T-helper 2 cell treated with Interferon-gamma antibody and Interleukin-4, amounts not matched to agents 5 μg/mL and 100 μg/mL, for 36 hours (primary cell): Measurements from ENCODE around the gene WWTR1.

Source experiments
- DNase-seq: peaks from one replicate; pipeline ENCODE4 v3.0.0; 2021; ENCODE audit warnings: low spot score
- H3K27ac Mint-ChIP-seq: one replicate; pipeline ENCODE4 v1.8.0; 2021; ENCODE audit warnings: mild to moderate bottlenecking, mixed read lengths
- H3K27me3 Mint-ChIP-seq: one replicate; pipeline ENCODE4 v1.8.0; 2021; ENCODE audit warnings: low read depth, mixed read lengths
- H3K36me3 Mint-ChIP-seq: one replicate; pipeline ENCODE4 v1.8.0; 2021; ENCODE audit warnings: low read depth, mixed read lengths
- H3K4me1 Mint-ChIP-seq: one replicate; pipeline ENCODE4 v1.8.0; 2021; ENCODE audit warnings: low read depth, mixed read lengths
- H3K4me3 Mint-ChIP-seq: one replicate; pipeline ENCODE4 v1.8.0; 2022; ENCODE audit warnings: mild to moderate bottlenecking, moderate library complexity, mixed read lengths
- H3K9me3 Mint-ChIP-seq: one replicate; pipeline ENCODE4 v1.8.0; 2021; ENCODE audit warnings: mixed read lengths

Gene WWTR1

GRCh38 chr3:149646181-149646766 lies 11.6 kb downstream of the WWTR1 start:
- Mint-ChIP-seq H3K9me3 (no peaks in the 10 kb centered on the region), H3K27me3 (peaks cover 14% of the 10 kb centered on the region), H3K4me3 (no peak overlapping the region), H3K4me1 (peaks cover 2% of the 10 kb centered on the region), H3K27ac (no peak overlapping the region), H3K36me3 (no peaks in the 10 kb centered on the region)
- no peak for DNase-seq

GRCh38 chr3:149643963-149644362 lies 13.9 kb downstream of the WWTR1 start:
- no peak for DNase-seq
- Mint-ChIP-seq H3K36me3 (no peaks in the 10 kb centered on the region), H3K4me1 (peaks cover 2% of the 10 kb centered on the region), H3K27ac (no peak overlapping the region), H3K4me3 (no peak overlapping the region), H3K27me3 (peaks cover 13% of the 10 kb centered on the region), H3K9me3 (no peaks in the 10 kb centered on the region)

GRCh38 chr3:149643482-149643798 lies 14.4 kb downstream of the WWTR1 start:
- H3K9me3 Mint-ChIP-seq: no peaks in the 10 kb centered on the region
- H3K27ac Mint-ChIP-seq: no peak overlapping the region
- peaks cover 2% of the 10 kb centered on the region for H3K4me1 Mint-ChIP-seq
- peaks cover 15% of the 10 kb centered on the region for H3K27me3 Mint-ChIP-seq
- no peak overlapping the region for H3K4me3 Mint-ChIP-seq
- no peak for DNase-seq
- no peaks in the 10 kb centered on the region for H3K36me3 Mint-ChIP-seq

GRCh38 chr3:149640976-149641728 lies 16.7 kb downstream of the WWTR1 start:
- Mint-ChIP-seq H3K4me3 (no peak overlapping the region), H3K27ac (no peak overlapping the region), H3K27me3 (peaks cover 13% of the 10 kb centered on the region), H3K4me1 (no peaks in the 10 kb centered on the region), H3K9me3 (no peaks in the 10 kb centered on the region), H3K36me3 (no peaks in the 10 kb centered on the region)
- DNase-seq: no peak

- H3K27me3 Mint-ChIP-seq: peaks cover 25% of the 10 kb centered on the region
- no peak overlapping the region for H3K4me3 Mint-ChIP-seq
- H3K9me3 Mint-ChIP-seq: no peaks in the 10 kb centered on the region
- no peaks in the 10 kb centered on the region for H3K4me1 Mint-ChIP-seq
- no peak overlapping the region for H3K27ac Mint-ChIP-seq
- DNase-seq: no peak
- H3K36me3 Mint-ChIP-seq: no peaks in the 10 kb centered on the region
Measured at GRCh38 chr3:149639093-149639486, 18.7 kb downstream of the WWTR1 start.

DNA sequence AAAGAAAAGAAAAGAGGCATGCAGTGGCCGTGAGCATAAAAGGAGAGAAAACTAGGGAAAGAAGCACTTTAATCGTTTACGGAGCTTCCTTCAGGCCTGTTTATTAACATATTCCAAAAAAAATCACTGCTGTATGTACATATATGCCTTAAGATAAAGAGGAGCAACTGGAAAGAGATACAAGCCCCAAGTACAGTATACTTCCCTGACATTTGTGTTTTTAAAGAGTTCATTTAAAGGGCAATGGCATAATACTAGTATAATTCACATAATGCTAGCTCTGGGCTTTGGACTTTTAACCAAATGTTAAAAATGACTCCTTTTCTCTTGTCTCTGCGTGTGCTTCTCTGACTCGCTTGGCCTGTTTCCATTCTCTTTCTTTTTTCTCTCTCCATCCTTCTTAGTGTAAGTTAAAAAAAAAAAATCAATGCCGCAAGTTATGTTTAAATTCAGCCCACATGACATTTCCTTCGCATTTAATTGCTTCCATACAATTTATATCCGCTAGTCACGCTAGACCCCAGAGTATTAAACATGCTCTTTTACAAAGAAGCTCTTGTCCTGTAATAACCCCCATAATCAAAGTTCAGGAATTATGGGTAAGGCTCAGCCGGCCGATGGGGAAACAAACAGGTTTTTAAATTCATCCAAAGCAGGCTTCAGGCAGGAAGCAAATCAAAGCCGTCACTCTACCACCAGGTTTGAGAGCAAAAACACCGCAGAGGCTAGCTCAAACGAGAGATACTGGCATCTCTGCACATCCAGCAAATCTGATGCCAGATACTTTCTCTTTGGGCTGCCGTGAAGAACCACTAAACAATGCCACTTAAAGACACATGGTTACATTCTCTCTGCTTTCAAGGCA lies 19.4 kb downstream of the WWTR1 start:
- no peak for DNase-seq
- Mint-ChIP-seq H3K4me1 (no peaks in the 10 kb centered on the region), H3K9me3 (no peaks in the 10 kb centered on the region), H3K27ac (no peak overlapping the region), H3K4me3 (no peak overlapping the region), H3K27me3 (peaks cover 27% of the 10 kb centered on the region), H3K36me3 (no peaks in the 10 kb centered on the region)

DNA sequence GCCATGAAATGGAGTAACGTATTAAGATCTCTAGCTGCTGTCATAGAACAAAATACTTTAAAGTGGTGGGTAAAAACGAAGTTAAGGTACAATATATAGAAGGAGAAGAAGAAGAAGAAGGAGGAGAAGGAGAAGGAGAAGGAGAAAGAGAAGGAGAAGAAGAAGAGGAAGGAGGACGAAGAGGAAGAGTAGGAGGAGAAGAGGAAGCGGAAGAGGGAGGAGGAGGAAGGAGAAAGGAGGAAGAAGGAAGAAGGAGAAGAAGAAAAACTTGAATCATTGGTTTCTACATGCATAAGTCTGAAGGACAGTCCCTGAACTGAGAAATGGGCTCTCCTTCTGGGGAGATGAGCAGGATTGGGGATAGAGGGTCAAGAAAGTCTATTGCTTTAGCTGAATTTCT lies 22.4 kb downstream of the WWTR1 start:
- no peaks in the 10 kb centered on the region for H3K4me1 Mint-ChIP-seq
- peaks cover 37% of the 10 kb centered on the region for H3K27me3 Mint-ChIP-seq
- no peak overlapping the region for H3K4me3 Mint-ChIP-seq
- H3K9me3 Mint-ChIP-seq: no peaks in the 10 kb centered on the region
- H3K27ac Mint-ChIP-seq: no peak overlapping the region
- no peaks in the 10 kb centered on the region for H3K36me3 Mint-ChIP-seq
- no peak for DNase-seq

- no peak overlapping the region for H3K4me3 Mint-ChIP-seq
- no peaks in the 10 kb centered on the region for H3K9me3 Mint-ChIP-seq
- no peaks in the 10 kb centered on the region for H3K4me1 Mint-ChIP-seq
- H3K27ac Mint-ChIP-seq: no peak overlapping the region
- peaks cover 37% of the 10 kb centered on the region for H3K27me3 Mint-ChIP-seq
- DNase-seq: no peak
- H3K36me3 Mint-ChIP-seq: no peaks in the 10 kb centered on the region
Measured at GRCh38 chr3:149634573-149634972, 23.3 kb downstream of the WWTR1 start.

- Mint-ChIP-seq H3K4me1 (no peaks in the 10 kb centered on the region), H3K36me3 (no peaks in the 10 kb centered on the region), H3K9me3 (no peaks in the 10 kb centered on the region), H3K27me3 (peaks cover 37% of the 10 kb centered on the region), H3K27ac (no peak overlapping the region), H3K4me3 (no peak overlapping the region)
- DNase-seq: no peak
Measured at GRCh38 chr3:149634072-149634471, 23.8 kb downstream of the WWTR1 start.

GRCh38 chr3:149632225-149632624 lies 25.6 kb downstream of the WWTR1 start:
- Mint-ChIP-seq H3K9me3 (no peaks in the 10 kb centered on the region), H3K4me1 (no peaks in the 10 kb centered on the region), H3K4me3 (no peak overlapping the region), H3K27ac (no peak overlapping the region), H3K36me3 (no peaks in the 10 kb centered on the region), H3K27me3 (peaks cover 35% of the 10 kb centered on the region)
- no peak for DNase-seq

DNA sequence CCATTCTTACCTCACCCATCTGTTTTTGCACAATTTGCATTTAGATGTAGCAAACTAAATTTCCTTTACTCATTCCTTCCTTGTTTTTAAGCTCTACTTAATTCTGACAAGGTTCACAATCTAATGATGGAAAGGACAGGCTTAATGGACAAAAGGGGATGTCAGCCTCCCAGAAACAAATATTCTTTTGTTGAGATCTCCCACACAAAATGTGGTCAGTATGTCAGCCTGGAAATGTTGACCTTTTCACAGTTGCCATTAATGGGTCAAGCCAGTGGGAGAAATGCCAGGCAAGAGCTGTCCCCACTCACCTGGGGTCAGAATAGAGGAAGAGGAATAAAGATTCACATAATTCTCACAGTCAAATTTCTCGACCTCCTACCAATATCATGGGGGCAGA lies 27.0 kb downstream of the WWTR1 start:
- no peaks in the 10 kb centered on the region for H3K9me3 Mint-ChIP-seq
- H3K27me3 Mint-ChIP-seq: peaks cover 37% of the 10 kb centered on the region
- no peaks in the 10 kb centered on the region for H3K36me3 Mint-ChIP-seq
- DNase-seq: no peak
- H3K27ac Mint-ChIP-seq: no peak overlapping the region
- H3K4me1 Mint-ChIP-seq: no peaks in the 10 kb centered on the region
- no peak overlapping the region for H3K4me3 Mint-ChIP-seq

- Mint-ChIP-seq H3K4me3 (no peak overlapping the region), H3K27me3 (peaks cover 27% of the 10 kb centered on the region), H3K4me1 (no peaks in the 10 kb centered on the region), H3K36me3 (no peaks in the 10 kb centered on the region), H3K9me3 (no peaks in the 10 kb centered on the region), H3K27ac (no peak overlapping the region)
- no peak for DNase-seq
Measured at GRCh38 chr3:149628957-149629670, 28.7 kb downstream of the WWTR1 start.

- no peaks in the 10 kb centered on the region for H3K36me3 Mint-ChIP-seq
- DNase-seq: no peak
- H3K4me1 Mint-ChIP-seq: peaks cover 10% of the 10 kb centered on the region
- H3K27ac Mint-ChIP-seq: no peak overlapping the region
- H3K9me3 Mint-ChIP-seq: no peaks in the 10 kb centered on the region
- H3K4me3 Mint-ChIP-seq: no peak overlapping the region
- peaks cover 16% of the 10 kb centered on the region for H3K27me3 Mint-ChIP-seq
Measured at GRCh38 chr3:149626671-149627070, 31.2 kb downstream of the WWTR1 start.

DNA sequence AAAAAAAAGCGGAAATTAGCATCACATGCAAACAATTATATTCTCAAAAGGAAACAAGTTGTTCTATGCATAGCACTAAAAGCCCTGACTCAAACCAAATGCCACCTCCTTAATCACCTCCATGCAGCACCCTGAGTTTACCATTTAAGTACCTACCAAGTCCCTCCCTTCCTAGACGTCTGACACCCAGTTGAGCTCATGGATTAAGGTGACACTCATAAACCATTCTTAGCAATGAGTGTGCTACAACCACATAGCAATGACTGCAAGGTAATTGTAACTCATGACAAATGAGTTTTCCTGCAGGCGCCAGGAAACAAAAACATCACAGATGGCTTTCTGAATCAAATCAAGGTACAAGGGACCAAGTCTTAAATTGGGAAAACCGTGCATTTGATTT lies 32.0 kb downstream of the WWTR1 start:
- peaks cover 12% of the 10 kb centered on the region for H3K27me3 Mint-ChIP-seq

More for the DNA sequence above, 32.0 kb downstream of the WWTR1 start:
- no peaks in the 10 kb centered on the region for H3K9me3 Mint-ChIP-seq
- no peak overlapping the region for H3K4me3 Mint-ChIP-seq
- H3K36me3 Mint-ChIP-seq: peaks cover 2% of the 10 kb centered on the region
- no peak for DNase-seq
- H3K27ac Mint-ChIP-seq: no peak overlapping the region
- peaks cover 18% of the 10 kb centered on the region for H3K4me1 Mint-ChIP-seq
